Measurements from ENCODE around the gene COL13A1. TPM values are rescaled to one million over a fixed set of nuclear protein-coding genes. Genes with fewer than 3 reads are reported as not detected.

The COL13A1 gene
- polyA plus RNA-seq, 1 of the 3 experiments (the other 2 are of a cell fraction) = 26.7 TPM

DNA sequence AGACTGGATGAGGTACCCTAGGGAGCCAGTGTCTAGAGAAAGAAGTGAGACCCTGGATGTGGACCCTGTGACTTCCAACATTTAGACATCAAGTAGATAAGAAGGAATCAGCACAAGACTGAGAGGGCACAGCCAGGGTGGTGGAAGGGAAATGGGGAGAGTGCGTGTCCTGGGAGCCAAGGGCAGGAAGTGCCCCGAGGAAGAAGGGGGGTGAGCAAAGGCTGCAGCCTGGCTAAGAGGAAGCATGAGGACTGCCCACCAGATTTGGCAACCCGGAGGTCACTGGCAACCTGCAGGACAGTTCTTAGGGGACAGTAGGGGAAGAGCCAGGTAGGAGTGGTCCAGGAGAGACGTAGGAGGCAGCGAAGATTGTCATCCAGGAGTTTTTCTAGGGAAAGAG lies 14.8 kb downstream of the COL13A1 start:
- ChIA-PET POLR2A (no interaction called here), CTCF (interaction anchor here (1.5 to 4.8 kb wide), 2 partner anchors 12 to 17 kb away, joined by 3 to 32 read pairs; partner anchors contain the start of gene COL13A1)
- no peaks in the 10 kb centered on the region for H4K20me1 ChIP-seq (ENCODE audit: insufficient read depth)
- no peaks in the 10 kb centered on the region for H3F3A ChIP-seq (replicated peaks; ENCODE audit: insufficient read depth)
- H3K27ac ChIP-seq (ENCODE audit: low read depth in 2 of 2, low read length in 1 of 2) = no peak overlapping the region
- no peak overlapping the region for H3K4me3 ChIP-seq (ENCODE audit: low read depth in 2 of 2, low read length in 1 of 2)
- no peaks in the 10 kb centered on the region for H3K36me3 ChIP-seq (replicated peaks in 1 of 2; ENCODE audit: control insufficient read depth in 1 of 2, insufficient read depth in 2 of 2, low read length in 1 of 2)
- no peak overlapping the region for H3K4me2 ChIP-seq
- no peak for DNase-seq
- TF ChIP-seq JUND (IDR thresholded peaks at IDR 0.05) (no peak), FOSL2 (IDR thresholded peaks at IDR 0.05; ENCODE audit: borderline replicate concordance, low read depth) (no peak), RAD21 (IDR thresholded peaks at IDR 0.05; ENCODE audit: low read length) (no peak), MEF2A (IDR thresholded peaks at IDR 0.05; ENCODE audit: borderline replicate concordance, low read depth) (no peak), TAF1 (IDR thresholded peaks at IDR 0.05; ENCODE audit: borderline replicate concordance, low read depth, low read length) (no peak), ELF1 (IDR thresholded peaks at IDR 0.05) (no peak), CHD2 (IDR thresholded peaks at IDR 0.05; ENCODE audit: low read length, partially characterized antibody) (no peak), GATA2 (CRISPR knock-in tag; IDR thresholded peaks at IDR 0.05) (no peak), RFX5 (IDR thresholded peaks at IDR 0.05; ENCODE audit: low read length) (no peak)
- TF ChIP-seq, protein P1, sequence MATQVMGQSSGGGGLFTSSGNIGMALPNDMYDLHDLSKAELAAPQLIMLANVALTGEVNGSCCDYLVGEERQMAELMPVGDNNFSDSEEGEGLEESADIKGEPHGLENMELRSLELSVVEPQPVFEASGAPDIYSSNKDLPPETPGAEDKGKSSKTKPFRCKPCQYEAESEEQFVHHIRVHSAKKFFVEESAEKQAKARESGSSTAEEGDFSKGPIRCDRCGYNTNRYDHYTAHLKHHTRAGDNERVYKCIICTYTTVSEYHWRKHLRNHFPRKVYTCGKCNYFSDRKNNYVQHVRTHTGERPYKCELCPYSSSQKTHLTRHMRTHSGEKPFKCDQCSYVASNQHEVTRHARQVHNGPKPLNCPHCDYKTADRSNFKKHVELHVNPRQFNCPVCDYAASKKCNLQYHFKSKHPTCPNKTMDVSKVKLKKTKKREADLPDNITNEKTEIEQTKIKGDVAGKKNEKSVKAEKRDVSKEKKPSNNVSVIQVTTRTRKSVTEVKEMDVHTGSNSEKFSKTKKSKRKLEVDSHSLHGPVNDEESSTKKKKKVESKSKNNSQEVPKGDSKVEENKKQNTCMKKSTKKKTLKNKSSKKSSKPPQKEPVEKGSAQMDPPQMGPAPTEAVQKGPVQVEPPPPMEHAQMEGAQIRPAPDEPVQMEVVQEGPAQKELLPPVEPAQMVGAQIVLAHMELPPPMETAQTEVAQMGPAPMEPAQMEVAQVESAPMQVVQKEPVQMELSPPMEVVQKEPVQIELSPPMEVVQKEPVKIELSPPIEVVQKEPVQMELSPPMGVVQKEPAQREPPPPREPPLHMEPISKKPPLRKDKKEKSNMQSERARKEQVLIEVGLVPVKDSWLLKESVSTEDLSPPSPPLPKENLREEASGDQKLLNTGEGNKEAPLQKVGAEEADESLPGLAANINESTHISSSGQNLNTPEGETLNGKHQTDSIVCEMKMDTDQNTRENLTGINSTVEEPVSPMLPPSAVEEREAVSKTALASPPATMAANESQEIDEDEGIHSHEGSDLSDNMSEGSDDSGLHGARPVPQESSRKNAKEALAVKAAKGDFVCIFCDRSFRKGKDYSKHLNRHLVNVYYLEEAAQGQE (IDR thresholded peaks at IDR 0.05; ENCODE audit: low read depth, low read length) = no peak
- TF ChIP-seq, protein P2, sequence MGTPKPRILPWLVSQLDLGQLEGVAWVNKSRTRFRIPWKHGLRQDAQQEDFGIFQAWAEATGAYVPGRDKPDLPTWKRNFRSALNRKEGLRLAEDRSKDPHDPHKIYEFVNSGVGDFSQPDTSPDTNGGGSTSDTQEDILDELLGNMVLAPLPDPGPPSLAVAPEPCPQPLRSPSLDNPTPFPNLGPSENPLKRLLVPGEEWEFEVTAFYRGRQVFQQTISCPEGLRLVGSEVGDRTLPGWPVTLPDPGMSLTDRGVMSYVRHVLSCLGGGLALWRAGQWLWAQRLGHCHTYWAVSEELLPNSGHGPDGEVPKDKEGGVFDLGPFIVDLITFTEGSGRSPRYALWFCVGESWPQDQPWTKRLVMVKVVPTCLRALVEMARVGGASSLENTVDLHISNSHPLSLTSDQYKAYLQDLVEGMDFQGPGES (IDR thresholded peaks at IDR 0.05; ENCODE audit: low read depth, low read length) = no peak
- TF ChIP-seq, protein P3, sequence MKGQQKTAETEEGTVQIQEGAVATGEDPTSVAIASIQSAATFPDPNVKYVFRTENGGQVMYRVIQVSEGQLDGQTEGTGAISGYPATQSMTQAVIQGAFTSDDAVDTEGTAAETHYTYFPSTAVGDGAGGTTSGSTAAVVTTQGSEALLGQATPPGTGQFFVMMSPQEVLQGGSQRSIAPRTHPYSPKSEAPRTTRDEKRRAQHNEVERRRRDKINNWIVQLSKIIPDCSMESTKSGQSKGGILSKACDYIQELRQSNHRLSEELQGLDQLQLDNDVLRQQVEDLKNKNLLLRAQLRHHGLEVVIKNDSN (IDR thresholded peaks at IDR 0.05; ENCODE audit: borderline replicate concordance, low read depth) = no peak
- TF ChIP-seq, protein P4, sequence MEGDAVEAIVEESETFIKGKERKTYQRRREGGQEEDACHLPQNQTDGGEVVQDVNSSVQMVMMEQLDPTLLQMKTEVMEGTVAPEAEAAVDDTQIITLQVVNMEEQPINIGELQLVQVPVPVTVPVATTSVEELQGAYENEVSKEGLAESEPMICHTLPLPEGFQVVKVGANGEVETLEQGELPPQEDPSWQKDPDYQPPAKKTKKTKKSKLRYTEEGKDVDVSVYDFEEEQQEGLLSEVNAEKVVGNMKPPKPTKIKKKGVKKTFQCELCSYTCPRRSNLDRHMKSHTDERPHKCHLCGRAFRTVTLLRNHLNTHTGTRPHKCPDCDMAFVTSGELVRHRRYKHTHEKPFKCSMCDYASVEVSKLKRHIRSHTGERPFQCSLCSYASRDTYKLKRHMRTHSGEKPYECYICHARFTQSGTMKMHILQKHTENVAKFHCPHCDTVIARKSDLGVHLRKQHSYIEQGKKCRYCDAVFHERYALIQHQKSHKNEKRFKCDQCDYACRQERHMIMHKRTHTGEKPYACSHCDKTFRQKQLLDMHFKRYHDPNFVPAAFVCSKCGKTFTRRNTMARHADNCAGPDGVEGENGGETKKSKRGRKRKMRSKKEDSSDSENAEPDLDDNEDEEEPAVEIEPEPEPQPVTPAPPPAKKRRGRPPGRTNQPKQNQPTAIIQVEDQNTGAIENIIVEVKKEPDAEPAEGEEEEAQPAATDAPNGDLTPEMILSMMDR (IDR thresholded peaks at IDR 0.05) = no peak
- TF ChIP-seq, protein P5, sequence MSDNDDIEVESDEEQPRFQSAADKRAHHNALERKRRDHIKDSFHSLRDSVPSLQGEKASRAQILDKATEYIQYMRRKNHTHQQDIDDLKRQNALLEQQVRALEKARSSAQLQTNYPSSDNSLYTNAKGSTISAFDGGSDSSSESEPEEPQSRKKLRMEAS (IDR thresholded peaks at IDR 0.05; ENCODE audit: low read depth) = no peak
- TF ChIP-seq, protein P6, sequence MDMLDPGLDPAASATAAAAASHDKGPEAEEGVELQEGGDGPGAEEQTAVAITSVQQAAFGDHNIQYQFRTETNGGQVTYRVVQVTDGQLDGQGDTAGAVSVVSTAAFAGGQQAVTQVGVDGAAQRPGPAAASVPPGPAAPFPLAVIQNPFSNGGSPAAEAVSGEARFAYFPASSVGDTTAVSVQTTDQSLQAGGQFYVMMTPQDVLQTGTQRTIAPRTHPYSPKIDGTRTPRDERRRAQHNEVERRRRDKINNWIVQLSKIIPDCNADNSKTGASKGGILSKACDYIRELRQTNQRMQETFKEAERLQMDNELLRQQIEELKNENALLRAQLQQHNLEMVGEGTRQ (IDR thresholded peaks at IDR 0.05; ENCODE audit: borderline replicate concordance, low read depth, low read length) = no peak
- no peaks in the 10 kb centered on the region for H3K27me3 ChIP-seq (ENCODE audit: insufficient read depth)
- H2AFZ ChIP-seq (ENCODE audit: low read depth) = no peak overlapping the region
- H3K9me2 ChIP-seq = no peaks in the 10 kb centered on the region
- H3K9ac ChIP-seq = no peak overlapping the region
- H3K9me3 ChIP-seq = no peaks in the 10 kb centered on the region
- 70% methylated on average over 5 of the region's 5 CpGs for WGBS (ENCODE audit: low lambda C conversion rate)
- H3K4me1 ChIP-seq (ENCODE audit: control insufficient read depth in 1 of 2, insufficient read depth in 2 of 2, low read depth in 1 of 2, low read length in 1 of 2) = peaks cover 0 to 9% of the 10 kb centered on the region in 2 experiments; a peak in 1 of 4 replicates
- peaks cover 21% of the 10 kb centered on the region; the same call in 1 of the 2 replicates for H3K79me2 ChIP-seq (ENCODE audit: insufficient read depth)

All from SK-N-SH (cell line).